DOHH2 (cell line): ENCODE measurements around the gene UBAC2.

Source experiments
- H3F3A ChIP-seq: fragments of 200-600 bp; sonication (generic), shearing (Covaris generic); 2 replicates; pipeline ENCODE4 v1.6.0; 2016; ENCODE audit warnings: antibody characterized with exemption, mild to moderate bottlenecking; ENCODE audit not compliant: control insufficient read depth, insufficient read depth
- H3K27ac ChIP-seq: fragments of 200-600 bp; sonication (generic); 2 replicates; pipeline ENCODE4 v1.5.1; 2014; ENCODE audit warnings: low read depth, mild to moderate bottlenecking, low read length, moderate library complexity
- H3K27me3 ChIP-seq: fragments of 200-600 bp; sonication (generic); 2 replicates; pipeline ENCODE4 v1.6.1; 2014; ENCODE audit warnings: mild to moderate bottlenecking, low read length, mixed read lengths; ENCODE audit not compliant: control insufficient read depth
- H3K36me3 ChIP-seq: fragments of 200-600 bp; sonication (generic); 2 replicates; pipeline ENCODE4 v1.6.1; 2014; ENCODE audit warnings: mild to moderate bottlenecking, low read length, moderate library complexity, mixed read lengths; ENCODE audit not compliant: control insufficient read depth
- H3K4me1 ChIP-seq: fragments of 200-600 bp; sonication (generic); 2 replicates; pipeline ENCODE4 v1.6.1; 2014; ENCODE audit warnings: mild to moderate bottlenecking, low read length, mixed read lengths; ENCODE audit not compliant: control insufficient read depth
- H3K4me2 ChIP-seq: fragments of 200-600 bp; sonication (generic); 2 replicates; pipeline ENCODE4 v1.6.0; 2014; ENCODE audit warnings: mild to moderate bottlenecking, low read length, moderate library complexity
- H3K4me3 ChIP-seq: fragments of 200-600 bp; sonication (generic); 2 replicates; pipeline ENCODE4 v1.5.1; 2014; ENCODE audit warnings: mild to moderate bottlenecking, low read length, mixed read lengths
- H3K79me2 ChIP-seq: fragments of 200-600 bp; sonication (generic); 2 replicates; pipeline ENCODE4 v1.6.1; 2014; ENCODE audit warnings: mild to moderate bottlenecking, low read length, mixed read lengths; ENCODE audit not compliant: control insufficient read depth
- H3K9me2 ChIP-seq: fragments of 200-600 bp; sonication (generic); replicated peaks from 2 replicates; pipeline ENCODE4 v1.6.1; 2014; ENCODE audit warnings: mild to moderate bottlenecking, low read length, mixed read lengths; ENCODE audit not compliant: control insufficient read depth
- H3K9me3 ChIP-seq: fragments of 200-600 bp; sonication (generic); 2 replicates; pipeline ENCODE4 v1.6.1; 2014; ENCODE audit warnings: antibody characterized with exemption, low read length, mixed read lengths; ENCODE audit not compliant: control insufficient read depth, insufficient read depth
- H4K20me1 ChIP-seq: fragments of 200-600 bp; sonication (generic); 2 replicates; pipeline ENCODE4 v1.6.0; 2014; ENCODE audit warnings: low read depth, mild to moderate bottlenecking, antibody characterized with exemption, low read length, moderate library complexity; ENCODE audit not compliant: control insufficient read depth, insufficient read depth
- CTCF ChIP-seq: fragments of 200-600 bp; sonication (generic); IDR thresholded peaks from one replicate; pipeline ENCODE4 v1.5.1; 2014; ENCODE audit warnings: antibody characterized with exemption, mild to moderate bottlenecking, low read depth, low read length; ENCODE audit not compliant: poor library complexity, severe bottlenecking
- EZH2phosphoT487 ChIP-seq: fragments of 200-600 bp; sonication (generic); IDR thresholded peaks from 2 replicates; pipeline ENCODE4 v1.6.1; 2017; ENCODE audit warnings: borderline replicate concordance, mild to moderate bottlenecking, antibody characterized with exemption, low read length, moderate library complexity, mixed read lengths

UBAC2 gene

GRCh38 chr13:99312493-99312883, 111.8 kb downstream of the UBAC2 start:
- Histone ChIP-seq H3K27me3 (no peaks in the 10 kb centered on the region), H3K9me3 (no peaks in the 10 kb centered on the region), H3K4me2 (no peak overlapping the region), H4K20me1 (peaks cover 9% of the 10 kb centered on the region; the same call in 1 of the 2 replicates), H3K4me3 (no peak overlapping the region), H3K4me1 (peaks cover 8% of the 10 kb centered on the region), H3F3A (no peaks in the 10 kb centered on the region), H3K36me3 (peaks cover 11% of the 10 kb centered on the region), H3K27ac (no peak overlapping the region), H3K79me2 (0 out of 2 replicates have a peak, but pooled peaks cover 2% of the 10 kb centered on the region), H3K9me2 (no peaks in the 10 kb centered on the region)
- TF ChIP-seq EZH2phosphoT487 (no peak), CTCF (no peak)

GRCh38 chr13:99313501-99313900, 112.8 kb downstream of the UBAC2 start:
- no peaks in the 10 kb centered on the region for H3K9me2 ChIP-seq
- H3K79me2 ChIP-seq = no peaks in the 10 kb centered on the region
- H3F3A ChIP-seq = no peaks in the 10 kb centered on the region
- H3K27me3 ChIP-seq = no peaks in the 10 kb centered on the region
- H3K4me1 ChIP-seq = no peaks in the 10 kb centered on the region
- no peak overlapping the region for H3K27ac ChIP-seq
- H3K4me2 ChIP-seq = no peak overlapping the region
- H4K20me1 ChIP-seq = peaks cover 4% of the 10 kb centered on the region; the same call in 1 of the 2 replicates
- no peak for TF ChIP-seq EZH2phosphoT487
- TF ChIP-seq CTCF = no peak
- H3K4me3 ChIP-seq = no peak overlapping the region
- H3K36me3 ChIP-seq = peaks cover 2% of the 10 kb centered on the region
- H3K9me3 ChIP-seq = no peaks in the 10 kb centered on the region

GRCh38 chr13:99313941-99314340, 113.3 kb downstream of the UBAC2 start:
- Histone ChIP-seq H3K4me3 (no peak overlapping the region), H3K79me2 (no peaks in the 10 kb centered on the region), H3K9me3 (no peaks in the 10 kb centered on the region), H3K9me2 (no peaks in the 10 kb centered on the region), H3K27me3 (no peaks in the 10 kb centered on the region), H3K36me3 (0 out of 2 replicates have a peak, but pooled peaks cover 2% of the 10 kb centered on the region), H4K20me1 (peaks cover 4% of the 10 kb centered on the region; the same call in 1 of the 2 replicates), H3K27ac (no peak overlapping the region), H3K4me1 (no peaks in the 10 kb centered on the region), H3K4me2 (no peak overlapping the region), H3F3A (no peaks in the 10 kb centered on the region)
- no peak for TF ChIP-seq CTCF
- no peak for TF ChIP-seq EZH2phosphoT487
